ENCODE data around the gene FGFR2. TPM values are rescaled to one million over a fixed set of nuclear protein-coding genes. Genes with fewer than 3 reads are reported as not detected.

FGFR2 gene
- total and polyA plus RNA-seq, 8 donors, result 48.0 to 350 (median 278) TPM

DNA sequence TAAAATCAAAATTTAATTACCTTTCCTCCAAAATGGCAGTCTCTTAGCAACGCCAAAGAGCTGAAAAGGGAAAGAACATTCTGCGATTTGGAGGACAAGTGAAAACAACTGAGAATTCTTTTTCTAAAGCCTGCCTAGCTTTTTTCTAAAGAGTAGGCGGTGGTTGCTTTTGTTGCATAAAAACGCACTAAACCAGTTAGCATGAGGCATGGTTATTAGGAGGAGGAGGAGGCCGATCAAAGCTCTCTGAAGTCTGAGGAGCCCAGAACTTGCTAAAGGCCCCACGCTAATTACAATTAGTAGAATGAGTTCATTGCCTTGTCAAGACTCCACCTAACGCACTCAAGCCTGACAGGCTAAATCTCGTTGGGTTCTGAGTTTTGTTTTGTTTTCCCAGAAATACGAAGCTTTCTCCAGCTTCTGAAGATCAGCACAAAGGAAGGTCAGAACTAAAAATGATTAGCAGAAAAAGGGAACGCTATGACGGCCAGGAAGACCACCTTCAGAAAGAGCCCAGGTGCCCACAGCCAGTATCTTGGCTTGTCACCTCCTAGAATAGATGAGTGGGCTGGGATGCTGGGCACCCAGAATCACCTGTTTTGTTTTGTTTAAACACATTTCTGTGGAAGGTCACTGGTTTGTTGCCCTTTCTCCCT, 72.0 kb downstream of the FGFR2 start:
- Histone ChIP-seq H3K27ac (no peak overlapping the region), H3K27me3 (no peaks in the 10 kb centered on the region), H3K4me1 (peaks cover 0 to 5% of the 10 kb centered on the region in 2 donors), H3K9me3 (no peaks in the 10 kb centered on the region), H3K4me3 (no peak overlapping the region), H3K36me3 (no peaks in the 10 kb centered on the region)
- intact Hi-C loops (cut with DNase I), result no loop called here
- no peak for TF ChIP-seq CTCF (IDR thresholded peaks at IDR 0.05)
- no peak for ATAC-seq
- DNase-seq, result no peak

- Histone ChIP-seq H3K27ac (no peak overlapping the region), H3K36me3 (no peaks in the 10 kb centered on the region), H3K4me1 (peaks cover 0 to 5% of the 10 kb centered on the region in 2 donors), H3K27me3 (no peaks in the 10 kb centered on the region), H3K9me3 (no peaks in the 10 kb centered on the region), H3K4me3 (no peak overlapping the region)
- DNase-seq (peak in 1 of 4 donors; percentile 45), ATAC-seq (peak; percentile 79)
- intact Hi-C loops (cut with DNase I), result no loop called here
- no peak for TF ChIP-seq CTCF (IDR thresholded peaks at IDR 0.05)
These were observed 72.8 kb downstream of the FGFR2 start for GRCh38 chr10:121525251-121526134.

DNA sequence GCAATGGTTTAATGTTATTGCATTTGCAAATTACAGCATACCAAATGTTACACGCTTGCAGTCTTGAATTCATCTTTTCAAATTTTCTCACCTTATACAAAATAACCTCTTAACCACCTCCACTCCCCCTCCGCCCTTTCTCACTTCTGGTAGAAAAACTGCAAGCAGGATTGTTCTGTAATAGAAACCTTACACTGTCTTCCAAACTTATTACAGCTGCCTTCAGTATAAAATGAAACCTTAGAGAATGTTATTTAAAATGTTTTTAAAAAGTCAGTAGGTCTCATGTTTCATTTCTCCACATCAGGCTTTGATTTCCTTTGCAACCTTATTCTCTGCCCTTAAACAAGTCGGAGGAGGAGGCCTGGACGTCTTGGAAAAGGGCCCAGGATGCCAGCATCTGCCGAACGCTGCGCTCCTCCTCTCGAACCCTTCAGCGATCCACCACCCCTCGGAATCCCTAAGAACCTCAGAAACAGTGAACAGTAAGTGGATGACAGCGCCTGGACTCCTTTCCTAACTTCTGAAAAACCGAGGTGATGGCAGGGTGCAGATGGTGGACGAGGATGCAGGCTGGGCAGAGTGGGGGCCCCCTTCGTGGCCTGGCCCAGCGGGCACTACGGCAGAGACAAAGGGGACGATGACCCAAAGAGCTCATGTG, 74.0 kb downstream of the FGFR2 start:
- DNase-seq (no peak), ATAC-seq (no peak)
- Histone ChIP-seq H3K27me3 (no peaks in the 10 kb centered on the region), H3K4me3 (no peak overlapping the region), H3K4me1 (peaks cover 0 to 5% of the 10 kb centered on the region in 2 donors), H3K9me3 (no peaks in the 10 kb centered on the region), H3K36me3 (no peaks in the 10 kb centered on the region), H3K27ac (no peak overlapping the region)
- intact Hi-C loops (cut with DNase I), result no loop called here
- TF ChIP-seq CTCF (IDR thresholded peaks at IDR 0.05), result no peak

DNA sequence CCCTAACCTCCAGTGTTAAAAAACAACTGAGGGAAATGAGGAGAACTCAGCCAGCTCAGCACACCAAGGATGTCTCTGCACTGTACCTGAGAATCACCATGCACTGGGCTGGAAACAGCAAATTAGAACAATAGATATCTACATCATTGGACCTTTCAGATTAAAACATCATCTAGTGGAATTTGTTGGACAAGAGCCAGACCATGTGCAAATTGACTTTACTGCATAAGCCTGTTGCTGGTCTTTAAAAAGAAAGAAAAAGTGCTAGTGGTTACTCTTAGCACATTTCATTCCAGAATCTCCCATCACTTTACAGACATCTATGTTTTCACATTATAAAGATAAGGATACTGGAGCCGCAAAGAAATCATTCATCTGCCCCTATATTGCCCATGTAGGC, 75.4 kb downstream of the FGFR2 start:
- no peaks in the 10 kb centered on the region for H3K27me3 ChIP-seq
- H3K36me3 ChIP-seq, result no peaks in the 10 kb centered on the region
- no peak overlapping the region for H3K4me3 ChIP-seq
- H3K27ac ChIP-seq, result no peak overlapping the region
- peaks cover 0 to 5% of the 10 kb centered on the region in 2 donors for H3K4me1 ChIP-seq
- intact Hi-C loops (cut with DNase I), result no loop called here
- TF ChIP-seq CTCF (IDR thresholded peaks at IDR 0.05), result no peak
- no peaks in the 10 kb centered on the region for H3K9me3 ChIP-seq
- DNase-seq, result no peak
- ATAC-seq, result no peak

Measured in left lung (tissue), 10 donors.